Fibroblast of skin of left biceps (primary cell): ENCODE results near the gene USP17L10.
"Not testable (repeated sequence)": the region's sequence is repeated elsewhere in the genome, so short reads cannot be mapped to it uniquely, and the experiment has no call there.

Source experiments
- DNase-seq, 2 experiments: peaks; one replicate each; pipeline ENCODE4 v3.0.0-alpha.2; 2013; ENCODE audit warnings: low read depth in 2 of 2

The USP17L10 gene

DNA sequence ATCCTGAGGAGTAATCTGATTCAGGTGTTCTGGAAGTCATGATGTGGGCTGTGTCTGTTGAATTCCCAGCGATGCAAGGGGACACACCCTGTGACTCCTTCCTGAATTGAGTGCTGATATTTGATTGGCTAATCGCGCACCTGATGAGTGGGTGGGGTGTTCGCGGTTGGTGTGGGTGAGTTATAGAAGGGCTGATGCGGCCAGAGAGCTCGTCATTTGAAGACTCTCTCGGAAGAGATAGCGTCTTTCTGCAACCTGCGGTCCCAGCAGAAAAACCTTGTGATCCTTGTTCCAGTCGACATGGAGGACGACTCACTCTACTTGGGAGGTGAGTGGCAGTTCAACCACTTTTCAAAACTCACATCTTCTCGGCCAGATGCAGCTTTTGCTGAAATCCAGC is at the start of gene USP17L10:
TSS of gene USP17L10 (plus strand) at position 301 of the 400 bp plus-strand sequence. CDS start at position 301, 0 bp downstream.
- not testable (repeated sequence) for DNase-seq

DNA sequence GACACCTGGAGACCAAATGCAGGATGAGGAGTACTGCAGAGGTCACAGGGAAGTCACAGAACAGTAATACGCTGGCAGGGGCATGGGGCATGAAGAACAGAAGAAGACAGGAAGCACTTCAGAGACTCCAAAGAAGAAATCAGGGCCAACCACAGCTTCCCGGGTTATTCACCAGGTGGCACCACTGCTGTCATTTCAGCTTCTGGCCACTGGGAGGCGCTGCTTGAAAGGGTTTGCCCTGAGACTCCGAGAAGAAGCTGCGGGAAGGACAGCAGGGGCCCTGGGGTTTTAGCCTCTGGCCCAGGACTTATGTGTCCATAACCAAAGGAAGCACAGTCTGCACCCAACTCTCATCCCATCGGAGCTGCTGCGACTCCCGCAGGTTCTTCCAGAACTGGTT is 44.5 kb upstream of the USP17L10 start:
- DNase-seq, result not testable (repeated sequence)

DNA sequence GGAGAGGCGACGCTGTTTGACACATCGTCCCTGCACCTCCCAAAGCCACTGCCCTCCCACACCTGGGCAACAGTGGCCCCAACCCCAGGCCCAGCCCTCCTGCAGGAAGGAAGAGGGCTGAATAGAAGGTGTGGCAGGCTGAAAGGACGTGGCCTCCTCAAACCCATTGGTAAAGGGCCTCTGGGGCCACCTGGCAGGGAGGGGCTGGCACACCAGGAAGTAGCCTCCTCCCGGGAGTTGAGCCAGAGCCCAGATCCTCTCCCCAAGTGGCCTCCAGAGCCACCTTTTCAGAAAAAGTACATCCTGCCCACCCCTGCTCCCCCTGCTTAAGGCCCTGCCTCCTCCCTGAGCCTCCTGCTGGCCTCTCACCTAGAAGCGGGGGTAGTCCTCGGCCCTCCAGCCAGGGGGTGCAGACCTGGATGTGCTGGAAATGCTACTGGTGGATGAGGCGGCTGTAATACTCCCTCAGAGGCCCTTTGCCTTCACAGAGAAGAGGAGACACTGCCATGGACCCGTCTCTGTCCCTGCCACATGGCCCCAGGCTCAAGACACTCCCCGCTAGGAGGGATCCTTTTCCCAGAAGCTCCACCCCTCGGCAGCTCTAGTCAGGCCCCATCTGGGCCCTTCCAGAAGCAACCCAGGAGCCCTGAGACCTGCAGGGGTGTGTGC is 40.5 kb upstream of the USP17L10 start, which contains the start of gene FAM90A26:
TSS of gene FAM90A26 (plus strand) at position 619 of the 669 bp plus-strand sequence. CDS start 2,764 bp downstream, outside the sequence.
- not testable (repeated sequence) for DNase-seq

DNA sequence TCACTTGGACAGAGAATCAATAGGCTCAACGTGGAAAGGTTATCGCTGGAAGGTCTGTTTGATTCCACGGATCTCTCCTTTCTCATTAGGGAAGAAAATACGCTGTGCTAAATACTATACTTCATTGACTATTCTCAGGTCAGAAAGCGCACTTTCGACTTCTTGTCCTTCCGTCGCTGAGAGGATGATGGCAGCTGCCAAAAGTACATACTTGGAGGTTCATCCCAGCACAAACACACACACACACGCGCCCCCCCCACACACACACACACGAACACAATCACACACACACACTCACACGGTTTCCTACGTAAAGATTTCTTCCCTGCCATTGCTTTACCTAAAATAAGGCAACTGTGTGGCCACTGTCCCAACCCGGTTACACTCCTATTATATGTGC is 4.2 kb downstream of the USP17L10 start:
- not testable (repeated sequence) for DNase-seq

DNA sequence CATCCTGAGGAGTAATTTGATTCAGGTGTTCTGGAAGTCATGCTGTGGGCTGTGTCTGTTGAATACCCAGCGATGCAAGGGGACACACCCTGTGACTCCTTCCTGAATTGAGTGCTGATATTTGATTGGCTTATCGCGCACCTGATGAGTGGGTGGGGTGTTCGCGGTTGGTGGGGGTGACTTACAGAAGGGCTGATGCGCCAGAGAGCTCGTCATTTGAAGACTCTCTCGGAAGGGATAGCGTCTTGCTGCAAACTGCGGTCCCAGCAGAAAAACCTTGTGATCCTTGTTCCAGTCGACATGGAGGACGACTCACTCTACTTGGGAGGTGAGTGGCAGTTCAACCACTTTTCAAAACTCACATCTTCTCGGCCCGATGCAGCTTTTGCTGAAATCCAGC is 4.6 kb downstream of the USP17L10 start, which contains the start of gene USP17L11:
TSS of gene USP17L11 (plus strand) at position 301 of the 400 bp plus-strand sequence. CDS start at position 301, 0 bp downstream.
- DNase-seq, result not testable (repeated sequence)

GRCh38 chr4:9219852-9220251 is 9.4 kb downstream of the USP17L10 start, which contains the start of gene USP17L12:
Gene USP17L12 (plus strand): TSS chr4:9220152. CDS start chr4:9220152, 0 bp downstream.
- not testable (repeated sequence) for DNase-seq

GRCh38 chr4:9224596-9224995 is 14.1 kb downstream of the USP17L10 start, which contains the start of gene USP17L13:
Gene USP17L13 (plus strand): TSS chr4:9224896. CDS start chr4:9224896, 0 bp downstream.
- DNase-seq, result not testable (repeated sequence)

DNA sequence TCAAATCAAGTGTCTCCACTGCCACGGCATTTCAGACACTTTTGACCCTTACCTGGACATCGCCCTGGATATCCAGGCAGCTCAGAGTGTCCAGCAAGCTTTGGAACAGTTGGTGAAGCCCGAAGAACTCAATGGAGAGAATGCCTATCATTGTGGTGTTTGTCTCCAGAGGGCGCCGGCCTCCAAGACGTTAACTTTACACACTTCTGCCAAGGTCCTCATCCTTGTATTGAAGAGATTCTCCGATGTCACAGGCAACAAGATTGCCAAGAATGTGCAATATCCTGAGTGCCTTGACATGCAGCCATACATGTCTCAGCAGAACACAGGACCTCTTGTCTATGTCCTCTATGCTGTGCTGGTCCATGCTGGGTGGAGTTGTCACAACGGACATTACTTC is 19.8 kb downstream of the USP17L10 start:
- DNase-seq, result not testable (repeated sequence)

DNA sequence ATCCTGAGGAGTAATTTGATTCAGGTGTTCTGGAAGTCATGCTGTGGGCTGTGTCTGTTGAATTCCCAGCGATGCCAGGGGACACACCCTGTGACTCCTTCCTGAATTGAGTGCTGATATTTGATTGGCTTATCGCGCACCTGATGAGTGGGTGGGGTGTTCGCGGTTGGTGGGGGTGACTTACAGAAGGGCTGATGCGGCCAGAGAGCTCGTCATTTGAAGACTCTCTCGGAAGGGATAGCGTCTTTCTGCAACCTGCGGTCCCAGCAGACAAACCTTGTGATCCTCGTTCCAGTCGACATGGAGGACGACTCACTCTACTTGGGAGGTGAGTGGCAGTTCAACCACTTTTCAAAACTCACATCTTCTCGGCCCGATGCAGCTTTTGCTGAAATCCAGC is 23.6 kb downstream of the USP17L10 start, which contains the start of gene USP17L15:
TSS of gene USP17L15 (plus strand) at position 301 of the 400 bp plus-strand sequence. CDS start at position 301, 0 bp downstream.
- not testable (repeated sequence) for DNase-seq

DNA sequence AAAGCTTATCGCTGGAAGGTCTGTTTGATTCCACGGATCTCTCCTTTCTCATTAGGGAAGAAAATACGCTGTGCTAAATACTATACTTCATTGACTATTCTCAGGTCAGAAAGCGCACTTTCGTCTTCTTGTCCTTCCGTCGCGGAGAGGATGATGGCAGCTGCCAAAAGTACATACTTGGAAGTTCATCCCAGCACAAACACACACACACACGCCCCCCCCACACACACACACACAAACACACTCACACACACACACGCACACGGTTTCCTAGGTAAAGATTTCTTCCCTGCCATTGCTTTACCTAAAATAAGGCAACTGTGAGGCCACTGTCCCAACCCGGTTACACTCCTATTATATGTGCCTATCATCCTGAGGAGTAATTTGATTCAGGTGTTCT is 28.0 kb downstream of the USP17L10 start:
- DNase-seq, result not testable (repeated sequence)

- DNase-seq, result not testable (repeated sequence)
Observed at GRCh38 chr4:9243579-9243978, 33.1 kb downstream of the USP17L10 start, which contains the start of gene USP17L17. Gene USP17L17 (plus strand): TSS chr4:9243879. CDS start chr4:9243879, 0 bp downstream.

DNA sequence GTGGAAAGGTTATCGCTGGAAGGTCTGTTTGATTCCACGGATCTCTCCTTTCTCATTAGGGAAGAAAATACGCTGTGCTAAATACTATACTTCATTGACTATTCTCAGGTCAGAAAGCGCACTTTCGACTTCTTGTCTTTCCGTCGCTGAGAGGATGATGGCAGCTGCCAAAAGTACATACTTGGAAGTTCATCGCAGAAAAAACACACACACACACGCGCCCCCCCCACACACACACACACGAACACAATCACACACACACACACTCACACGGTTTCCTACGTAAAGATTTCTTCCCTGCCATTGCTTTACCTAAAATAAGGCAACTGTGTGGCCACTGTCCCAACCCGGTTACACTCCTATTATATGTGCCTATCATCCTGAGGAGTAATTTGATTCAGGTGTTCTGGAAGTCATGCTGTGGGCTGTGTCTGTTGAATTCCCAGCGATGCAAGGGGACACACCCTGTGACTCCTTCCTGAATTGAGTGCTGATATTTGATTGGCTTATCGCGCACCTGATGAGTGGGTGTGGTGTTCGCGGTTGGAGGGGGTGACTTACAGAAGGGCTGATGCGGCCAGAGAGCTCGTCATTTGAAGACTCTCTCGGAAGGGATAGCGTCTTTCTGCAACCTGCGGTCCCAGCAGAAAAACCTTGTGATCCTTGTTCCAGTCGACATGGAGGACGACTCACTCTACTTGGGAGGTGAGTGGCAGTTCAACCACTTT is 37.7 kb downstream of the USP17L10 start, which contains the start of gene USP17L18:
TSS of gene USP17L18 (plus strand) at position 678 of the 728 bp plus-strand sequence. CDS start at position 678, 0 bp downstream.
- DNase-seq, result not testable (repeated sequence)

DNA sequence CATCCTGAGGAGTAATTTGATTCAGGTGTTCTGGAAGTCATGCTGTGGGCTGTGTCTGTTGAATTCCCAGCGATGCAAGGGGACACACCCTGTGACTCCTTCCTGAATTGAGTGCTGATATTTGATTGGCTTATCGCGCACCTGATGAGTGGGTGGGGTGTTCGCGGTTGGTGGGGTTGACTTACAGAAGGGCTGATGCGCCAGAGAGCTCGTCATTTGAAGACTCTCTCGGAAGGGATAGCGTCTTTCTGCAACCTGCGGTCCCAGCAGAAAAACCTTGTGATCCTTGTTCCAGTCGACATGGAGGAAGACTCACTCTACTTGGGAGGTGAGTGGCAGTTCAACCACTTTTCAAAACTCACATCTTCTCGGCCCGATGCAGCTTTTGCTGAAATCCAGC is 42.6 kb downstream of the USP17L10 start, which contains the start of gene USP17L19:
TSS of gene USP17L19 (plus strand) at position 301 of the 400 bp plus-strand sequence. CDS start at position 301, 0 bp downstream.
- DNase-seq, result not testable (repeated sequence)

GRCh38 chr4:9257824-9258223 is 47.4 kb downstream of the USP17L10 start, which contains the start of gene USP17L20:
Gene USP17L20 (plus strand): TSS chr4:9258124. CDS start chr4:9258124, 0 bp downstream.
- DNase-seq, result not testable (repeated sequence)
